A673 (cell line): ENCODE data around the gene EEF1G.

Source experiments
- CTCF ChIP-seq: fragments of 300-800, 200-600 bp; sonication (generic); conservative IDR thresholded peaks from 2 replicates; pipeline ENCODE4 v1.5.1; 2017; ENCODE audit warnings: low read depth, mild to moderate bottlenecking, antibody characterized with exemption, low read length, moderate library complexity, mixed read lengths
- EZH2 ChIP-seq: fragments of 200-600 bp; sonication (generic); IDR thresholded peaks from 2 replicates; pipeline ENCODE4 v1.6.1; 2017; ENCODE audit warnings: borderline replicate concordance, low read depth, mild to moderate bottlenecking, mixed read lengths, antibody characterized with exemption, low read length; ENCODE audit not compliant: poor library complexity, severe bottlenecking

- no peak for TF ChIP-seq CTCF
- no peak for TF ChIP-seq EZH2
These were observed 28.7 kb upstream of the EEF1G start for GRCh38 chr11:62602141-62603071.
